ENCODE results near the gene WWOX. TPM values are rescaled to one million over a fixed set of nuclear protein-coding genes. Genes with fewer than 3 reads are reported as not detected.

The WWOX gene
- total RNA-seq, 1 experiment from 2014 or later: 35.6 TPM

DNA sequence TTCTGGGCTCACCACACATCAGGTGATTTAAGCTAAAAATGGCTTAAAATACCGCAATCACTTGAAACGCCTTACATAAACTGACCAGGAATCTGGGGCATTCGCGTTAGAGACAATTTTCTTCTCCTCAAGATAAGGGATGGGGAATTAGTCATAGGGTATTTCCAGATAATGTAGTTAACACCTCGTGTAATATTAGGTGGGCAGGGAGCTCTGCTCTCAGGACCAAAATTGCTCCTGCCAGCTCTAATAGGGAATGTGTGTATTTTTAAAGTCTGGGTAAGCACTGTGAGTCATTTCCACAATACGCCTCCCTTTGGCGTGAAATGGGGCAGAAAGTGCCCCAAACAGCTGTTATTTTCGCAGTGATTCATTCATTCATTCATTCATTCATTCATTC lies 1092.5 kb downstream of the WWOX start:
- Histone ChIP-seq H3F3A (ENCODE audit: insufficient read depth, low read depth) (no peaks in the 10 kb centered on the region), H3K4me2 (no peak overlapping the region), H3K27ac (no peak overlapping the region), H3K79me2 (ENCODE audit: low read depth) (no peaks in the 10 kb centered on the region), H3K9me2 (ENCODE audit: insufficient read depth) (no peaks in the 10 kb centered on the region), H3K4me1 (replicated peaks; ENCODE audit: insufficient read depth) (no peaks in the 10 kb centered on the region), H3K27me3 (ENCODE audit: insufficient read depth, low read depth) (no peaks in the 10 kb centered on the region), H3K36me3 (ENCODE audit: low read depth) (no peaks in the 10 kb centered on the region), H3K9me3 (ENCODE audit: insufficient read depth, low read depth) (no peaks in the 10 kb centered on the region), H4K20me1 (ENCODE audit: insufficient read depth) (no peaks in the 10 kb centered on the region), H3K4me3 (no peak overlapping the region), H2AFZ (no peak overlapping the region)
- CTCF ChIA-PET: no interaction called here
- BruUV-seq (replicated peaks): no TSS peak
- POLR2A ChIA-PET (ENCODE audit: unreplicated experiment): no interaction called here
- DNase-seq: no peak
- TF ChIP-seq, protein P1, sequence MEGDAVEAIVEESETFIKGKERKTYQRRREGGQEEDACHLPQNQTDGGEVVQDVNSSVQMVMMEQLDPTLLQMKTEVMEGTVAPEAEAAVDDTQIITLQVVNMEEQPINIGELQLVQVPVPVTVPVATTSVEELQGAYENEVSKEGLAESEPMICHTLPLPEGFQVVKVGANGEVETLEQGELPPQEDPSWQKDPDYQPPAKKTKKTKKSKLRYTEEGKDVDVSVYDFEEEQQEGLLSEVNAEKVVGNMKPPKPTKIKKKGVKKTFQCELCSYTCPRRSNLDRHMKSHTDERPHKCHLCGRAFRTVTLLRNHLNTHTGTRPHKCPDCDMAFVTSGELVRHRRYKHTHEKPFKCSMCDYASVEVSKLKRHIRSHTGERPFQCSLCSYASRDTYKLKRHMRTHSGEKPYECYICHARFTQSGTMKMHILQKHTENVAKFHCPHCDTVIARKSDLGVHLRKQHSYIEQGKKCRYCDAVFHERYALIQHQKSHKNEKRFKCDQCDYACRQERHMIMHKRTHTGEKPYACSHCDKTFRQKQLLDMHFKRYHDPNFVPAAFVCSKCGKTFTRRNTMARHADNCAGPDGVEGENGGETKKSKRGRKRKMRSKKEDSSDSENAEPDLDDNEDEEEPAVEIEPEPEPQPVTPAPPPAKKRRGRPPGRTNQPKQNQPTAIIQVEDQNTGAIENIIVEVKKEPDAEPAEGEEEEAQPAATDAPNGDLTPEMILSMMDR (conservative IDR thresholded peaks at IDR 0.05): no peak
- TF ChIP-seq EZH2 (IDR thresholded peaks at IDR 0.05; ENCODE audit: low read depth): no peak
- intact Hi-C loops (cut with micrococcal nuclease; ENCODE audit: unreplicated experiment): no loop called here

DNA sequence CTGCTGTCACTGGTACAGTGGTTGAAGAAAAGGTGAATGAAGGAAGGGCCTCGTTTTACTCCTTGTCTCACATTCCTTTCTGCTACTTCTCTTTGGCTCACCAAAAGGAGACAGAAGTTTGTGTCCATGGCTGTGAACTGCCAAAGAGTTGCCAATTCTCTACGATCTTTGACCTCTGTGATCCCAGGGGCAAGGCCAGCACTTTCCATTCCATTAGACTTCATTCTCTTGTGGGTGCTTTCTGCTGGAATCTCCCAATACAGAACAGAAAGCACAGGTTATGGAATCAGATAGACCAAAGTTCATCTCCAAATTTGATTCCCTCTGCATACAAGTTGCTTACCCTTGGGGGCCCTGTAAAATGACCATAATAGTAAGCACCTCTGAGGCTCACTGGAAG lies 1093.5 kb downstream of the WWOX start:
- ChIA-PET CTCF (no interaction called here), POLR2A (ENCODE audit: unreplicated experiment) (no interaction called here)
- Histone ChIP-seq H3K36me3 (ENCODE audit: low read depth) (no peaks in the 10 kb centered on the region), H3K4me3 (no peak overlapping the region), H4K20me1 (ENCODE audit: insufficient read depth) (no peaks in the 10 kb centered on the region), H3K4me2 (no peak overlapping the region), H3K4me1 (replicated peaks; ENCODE audit: insufficient read depth) (no peaks in the 10 kb centered on the region), H3K27me3 (ENCODE audit: insufficient read depth, low read depth) (no peaks in the 10 kb centered on the region), H3K79me2 (ENCODE audit: low read depth) (no peaks in the 10 kb centered on the region), H3F3A (ENCODE audit: insufficient read depth, low read depth) (no peaks in the 10 kb centered on the region), H3K9me2 (ENCODE audit: insufficient read depth) (no peaks in the 10 kb centered on the region), H3K9me3 (ENCODE audit: insufficient read depth, low read depth) (no peaks in the 10 kb centered on the region), H2AFZ (no peak overlapping the region), H3K27ac (no peak overlapping the region)
- BruUV-seq (replicated peaks): no TSS peak
- DNase-seq: no peak
- no peak for TF ChIP-seq EZH2 (IDR thresholded peaks at IDR 0.05; ENCODE audit: low read depth)
- TF ChIP-seq, protein P1 (conservative IDR thresholded peaks at IDR 0.05): no peak
- intact Hi-C loops (cut with micrococcal nuclease; ENCODE audit: unreplicated experiment): no loop called here

DNA sequence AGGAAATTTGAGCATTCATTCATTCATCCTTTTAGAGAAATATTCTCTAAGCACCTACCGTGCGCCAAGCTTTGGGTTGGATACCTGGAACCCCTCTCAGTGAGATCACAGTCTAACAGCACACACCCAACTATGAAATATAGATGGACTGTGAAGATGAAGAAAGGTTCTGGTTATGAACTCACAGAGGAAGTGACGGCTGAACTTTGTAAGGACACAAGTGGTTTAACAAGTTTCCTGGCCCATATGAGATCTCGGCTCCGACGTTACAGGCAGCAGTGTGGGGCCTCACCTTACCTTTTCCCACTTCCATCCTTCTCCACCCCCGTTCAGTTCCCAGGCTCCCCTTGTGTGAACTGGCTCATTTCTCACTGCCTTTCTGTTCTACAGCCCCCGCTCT lies 1094.8 kb downstream of the WWOX start:
- no peaks in the 10 kb centered on the region for H3K9me2 ChIP-seq (ENCODE audit: insufficient read depth)
- no peak overlapping the region for H3K27ac ChIP-seq
- no peak overlapping the region for H3K4me2 ChIP-seq
- no peaks in the 10 kb centered on the region for H3K36me3 ChIP-seq (ENCODE audit: low read depth)
- H3K27me3 ChIP-seq (ENCODE audit: insufficient read depth, low read depth): no peaks in the 10 kb centered on the region
- no peaks in the 10 kb centered on the region for H3K79me2 ChIP-seq (ENCODE audit: low read depth)
- no peaks in the 10 kb centered on the region for H3F3A ChIP-seq (ENCODE audit: insufficient read depth, low read depth)
- no peak for TF ChIP-seq EZH2 (IDR thresholded peaks at IDR 0.05; ENCODE audit: low read depth)
- TF ChIP-seq, protein P1 (conservative IDR thresholded peaks at IDR 0.05): no peak
- intact Hi-C loops (cut with micrococcal nuclease; ENCODE audit: unreplicated experiment): no loop called here
- H3K9me3 ChIP-seq (ENCODE audit: insufficient read depth, low read depth): no peaks in the 10 kb centered on the region
- H3K4me1 ChIP-seq (replicated peaks; ENCODE audit: insufficient read depth): no peaks in the 10 kb centered on the region
- ChIA-PET POLR2A (ENCODE audit: unreplicated experiment) (no interaction called here), CTCF (no interaction called here)
- no peak overlapping the region for H3K4me3 ChIP-seq
- no peak overlapping the region for H2AFZ ChIP-seq
- no TSS peak for BruUV-seq (replicated peaks)
- no peaks in the 10 kb centered on the region for H4K20me1 ChIP-seq (ENCODE audit: insufficient read depth)
- DNase-seq: no peak

Data from PC-9 (cell line).